Stimulated activated CD4-positive, alpha-beta T cell treated with anti-CD3 and anti-CD28 coated beads, Interleukin-2, amount 100 ng/mL, for 4 hours (primary cell): ENCODE measurements around the gene PIGS.
"Not testable (repeated sequence)": the region's sequence is repeated elsewhere in the genome, so short reads cannot be mapped to it uniquely, and the experiment has no call there.

Source experiments
- DNase-seq: peaks from one replicate; pipeline ENCODE4 v3.0.0-alpha.2; 2020; ENCODE audit warnings: low read depth

The PIGS gene

DNA sequence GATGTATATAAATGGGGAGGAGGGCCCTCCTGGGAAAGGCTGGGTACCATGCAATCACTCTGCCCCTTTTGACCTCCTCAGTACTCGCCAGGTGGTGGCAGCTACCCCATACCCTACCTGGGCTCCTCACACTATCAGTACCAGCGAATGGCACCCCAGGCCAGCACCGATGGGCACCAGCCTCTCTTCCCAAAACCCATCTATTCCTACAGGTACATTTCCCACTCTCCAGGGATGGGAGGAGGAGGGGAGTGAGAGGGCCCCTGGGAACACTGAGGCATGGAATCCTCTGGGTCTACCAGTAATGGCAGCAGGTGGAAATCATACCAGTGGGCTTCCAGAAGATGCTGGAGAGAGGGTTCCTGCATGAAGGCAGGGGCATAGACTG is 42.3 kb downstream of the PIGS start:
- DNase-seq: no peak

GRCh38 chr17:28528327-28529012 is 42.9 kb downstream of the PIGS start:
- DNase-seq: no peak

DNA sequence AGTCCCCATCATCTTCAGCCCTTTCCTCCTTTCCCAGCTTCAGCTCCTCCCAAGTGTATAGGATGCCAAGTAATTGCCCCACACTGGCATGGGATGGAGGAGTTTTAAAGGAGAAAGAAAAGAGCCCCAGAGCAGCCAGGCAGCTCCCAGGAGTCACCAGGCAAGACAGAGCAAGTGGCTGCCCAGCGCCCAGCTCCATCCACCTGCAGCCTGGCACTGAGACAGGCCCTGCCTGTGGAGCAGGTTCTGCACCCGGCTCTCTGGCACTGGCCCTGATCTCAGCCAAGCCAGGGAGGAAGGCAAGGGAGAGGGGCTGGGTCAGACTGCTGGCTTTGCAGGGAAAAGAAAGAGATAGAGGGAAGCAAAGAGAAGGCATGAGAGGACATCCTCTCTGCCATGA is 43.5 kb downstream of the PIGS start:
- no peak for DNase-seq

GRCh38 chr17:28527181-28527681 is 44.1 kb downstream of the PIGS start:
- no peak for DNase-seq

DNA sequence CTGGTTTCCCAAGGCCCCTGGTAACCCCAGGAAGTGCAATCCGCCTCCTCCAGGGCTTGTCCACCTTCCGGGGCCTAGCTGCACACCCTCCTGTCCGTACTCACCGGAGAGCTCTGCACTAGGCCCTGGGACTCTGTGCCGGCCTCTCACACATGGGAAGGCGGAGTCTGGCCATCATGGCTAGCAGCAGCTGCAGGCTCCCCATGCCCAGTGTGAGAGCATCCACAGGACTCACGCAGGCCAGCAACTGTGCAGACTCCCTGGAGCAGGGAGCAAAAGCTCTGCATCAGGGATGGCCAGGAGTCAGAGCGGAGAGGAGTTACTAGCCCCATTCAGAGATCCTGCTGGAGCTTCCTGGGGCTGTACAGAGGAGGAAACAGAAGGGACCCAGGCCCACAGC is 44.9 kb downstream of the PIGS start:
- DNase-seq: no peak

- DNase-seq: no peak
Observed at GRCh38 chr17:28524476-28525424, 46.6 kb downstream of the PIGS start.

GRCh38 chr17:28523876-28524275 is 47.4 kb downstream of the PIGS start:
- DNase-seq: no peak

DNA sequence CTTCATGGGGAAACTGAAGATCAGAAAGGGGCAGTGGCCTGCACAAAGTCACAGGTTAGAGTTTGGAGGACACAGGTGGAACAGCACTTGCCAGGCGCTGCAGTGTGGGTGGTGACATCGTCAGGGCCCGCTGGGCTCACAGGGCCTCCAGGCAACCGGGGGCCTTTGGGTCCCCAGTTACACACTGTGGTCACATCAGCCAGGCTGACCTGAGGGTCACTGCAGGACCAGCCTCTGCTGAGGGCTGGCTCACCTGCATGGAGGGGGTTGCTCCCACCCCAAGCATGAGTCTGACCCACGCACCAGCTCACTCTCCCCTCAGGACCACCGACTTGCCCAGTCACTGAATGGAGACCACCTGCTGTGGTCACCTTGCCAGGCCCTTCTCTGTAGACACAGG is 48.1 kb downstream of the PIGS start:
- DNase-seq: no peak

DNA sequence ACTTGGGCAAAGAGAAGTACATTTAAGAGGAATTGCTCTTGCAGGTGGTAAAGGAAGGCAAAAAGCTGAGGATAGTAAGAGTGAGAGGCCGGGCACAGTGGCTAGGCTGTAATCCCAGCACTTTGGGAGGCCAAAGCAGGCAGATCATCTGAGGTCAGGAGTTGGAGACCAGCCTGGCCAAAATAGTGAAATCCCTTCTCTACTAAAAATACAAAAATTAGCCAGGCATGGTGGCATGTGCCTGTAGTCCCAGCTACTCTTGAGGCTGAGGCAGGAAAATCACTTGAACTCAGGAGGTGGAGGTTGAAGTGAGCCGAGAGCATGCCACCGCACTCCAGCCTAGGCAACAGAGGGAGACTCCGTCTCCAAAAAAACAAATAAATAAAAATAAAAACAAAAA is 49.0 kb downstream of the PIGS start:
- not testable (repeated sequence) for DNase-seq

DNA sequence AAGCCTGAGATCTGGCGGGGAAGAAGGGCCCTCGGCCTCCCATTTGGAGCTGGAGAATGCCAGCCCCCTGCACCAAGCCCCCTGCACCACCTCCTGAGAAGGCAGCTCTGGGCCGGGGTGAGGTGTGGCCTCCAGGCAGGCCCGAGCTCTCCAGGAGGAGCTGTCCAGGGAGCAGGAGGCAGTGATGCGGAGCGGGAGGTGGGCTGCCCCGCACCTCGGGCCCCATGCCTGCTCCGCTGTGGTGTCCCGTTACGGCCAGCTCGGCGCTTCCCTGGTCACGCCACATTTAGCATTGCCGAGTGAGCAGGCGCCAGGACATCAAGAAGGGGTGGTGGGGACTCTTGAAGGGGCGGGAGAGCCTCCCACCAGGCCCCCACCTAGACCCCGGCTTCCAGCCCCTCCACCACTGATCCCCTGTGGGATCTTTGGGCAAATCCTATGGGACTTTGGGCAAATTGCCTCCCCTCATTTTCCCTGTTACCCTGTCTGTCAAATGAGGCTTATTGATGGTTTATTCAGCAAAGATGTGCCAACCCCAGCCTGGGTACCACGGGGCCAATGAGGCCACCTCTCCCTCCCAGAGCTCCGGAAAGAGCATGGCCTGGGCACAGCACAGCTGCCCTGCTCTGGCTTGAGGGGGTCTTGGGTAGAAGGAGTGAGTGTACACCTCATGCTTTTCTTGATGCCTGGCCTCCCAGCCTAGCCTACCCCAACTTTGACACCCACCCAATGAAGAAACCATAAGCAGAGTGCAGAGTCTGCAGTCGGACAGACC is 49.8 kb downstream of the PIGS start:
- DNase-seq: no peak

GRCh38 chr17:28520687-28521086 is 50.6 kb downstream of the PIGS start:
- no peak for DNase-seq

GRCh38 chr17:28519236-28519635 is 52.1 kb downstream of the PIGS start:
- DNase-seq: no peak

DNA sequence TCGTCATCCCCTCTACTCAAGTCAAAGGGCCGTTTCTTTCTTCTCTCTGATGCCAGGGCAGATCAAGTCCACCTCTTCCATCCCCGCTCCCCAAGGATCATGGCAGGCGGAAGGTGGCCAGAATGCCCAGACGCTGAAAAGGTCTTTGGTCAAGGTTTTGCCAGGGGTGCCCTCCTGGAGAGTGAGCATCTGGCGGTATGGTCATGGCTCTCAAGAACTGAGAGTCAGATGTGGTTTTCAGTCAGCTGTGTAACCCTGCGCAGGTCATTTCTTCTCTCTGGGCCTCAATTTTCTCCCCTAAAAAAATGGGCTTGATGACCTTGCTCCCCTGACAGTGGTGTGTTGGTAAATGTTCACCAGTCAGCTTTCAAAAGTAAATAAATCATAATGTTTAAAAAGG is 52.7 kb downstream of the PIGS start:
- DNase-seq: no peak

- no peak for DNase-seq
Observed at GRCh38 chr17:28518132-28518531, 53.2 kb downstream of the PIGS start.

GRCh38 chr17:28515518-28515917 is 55.8 kb downstream of the PIGS start:
- no peak for DNase-seq

- DNase-seq: no peak
Observed at GRCh38 chr17:28514561-28515002, 56.7 kb downstream of the PIGS start.

DNA sequence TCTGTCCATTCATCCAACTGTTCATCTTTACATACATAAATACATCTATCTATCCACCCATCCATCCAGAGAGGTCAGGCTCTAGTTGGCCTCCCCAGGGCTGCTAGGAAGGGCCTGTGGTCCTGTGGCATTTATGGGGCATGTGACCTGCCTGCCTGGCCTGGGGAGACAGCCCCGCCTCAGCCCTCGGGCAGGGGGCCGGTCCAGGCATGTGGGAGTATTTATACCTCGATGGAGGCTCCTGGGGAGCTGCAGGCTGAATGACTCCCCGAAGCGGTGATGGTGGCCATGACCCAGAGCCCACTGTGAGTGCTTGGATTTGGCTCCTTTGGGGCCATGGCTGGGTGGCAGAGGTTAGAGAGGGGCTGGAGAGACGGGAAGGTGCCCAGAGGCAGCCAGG is 57.8 kb downstream of the PIGS start:
- DNase-seq: no peak

- DNase-seq: no peak
Observed at GRCh38 chr17:28511858-28512461, 59.4 kb downstream of the PIGS start.

- DNase-seq: no peak
Observed at GRCh38 chr17:28509789-28510188, 61.5 kb downstream of the PIGS start.

DNA sequence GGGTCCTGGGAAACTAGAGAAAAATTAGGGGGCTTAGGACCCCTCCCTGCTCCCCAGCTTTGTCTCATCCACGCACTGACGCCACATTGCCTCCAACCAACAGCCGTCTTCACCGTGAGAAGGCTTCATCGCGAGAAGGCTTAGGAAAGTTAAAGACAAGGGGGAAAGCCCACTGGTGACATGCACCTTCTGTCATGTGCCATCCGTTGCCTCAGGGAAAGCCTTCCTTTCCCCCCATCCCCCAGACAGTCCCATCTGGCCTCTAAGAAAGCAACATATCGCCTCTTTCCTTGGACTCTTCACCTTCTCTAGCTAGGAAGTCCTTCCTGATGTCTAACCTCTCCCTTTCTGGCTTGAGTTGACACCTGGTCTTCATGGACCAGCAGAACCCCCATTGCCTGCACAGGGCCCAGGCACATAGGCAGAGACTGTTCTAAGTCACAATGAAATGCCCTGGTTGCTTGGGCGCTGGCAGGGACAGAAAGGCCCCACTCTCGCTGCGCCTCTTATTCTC is 63.1 kb downstream of the PIGS start:
- DNase-seq: no peak

- no peak for DNase-seq
Observed at GRCh38 chr17:28507567-28508203, 63.6 kb downstream of the PIGS start.
